Astrocyte (in vitro differentiated cells and primary cell): ENCODE results near the gene HASPIN.

ENCODE experiments used
- CTCF ChIP-seq: IDR thresholded peaks from 2 replicates; pipeline ENCODE4 v1.5.1; 2011; ENCODE audit warnings: low read depth, mild to moderate bottlenecking, inconsistent platforms, low read length, moderate library complexity; ENCODE audit not compliant: insufficient read depth
- EZH2 ChIP-seq: IDR thresholded peaks from 2 replicates; pipeline ENCODE4 v1.6.1; 2012; ENCODE audit warnings: mild to moderate bottlenecking, low read length, inconsistent platforms; ENCODE audit not compliant: insufficient read depth

DNA sequence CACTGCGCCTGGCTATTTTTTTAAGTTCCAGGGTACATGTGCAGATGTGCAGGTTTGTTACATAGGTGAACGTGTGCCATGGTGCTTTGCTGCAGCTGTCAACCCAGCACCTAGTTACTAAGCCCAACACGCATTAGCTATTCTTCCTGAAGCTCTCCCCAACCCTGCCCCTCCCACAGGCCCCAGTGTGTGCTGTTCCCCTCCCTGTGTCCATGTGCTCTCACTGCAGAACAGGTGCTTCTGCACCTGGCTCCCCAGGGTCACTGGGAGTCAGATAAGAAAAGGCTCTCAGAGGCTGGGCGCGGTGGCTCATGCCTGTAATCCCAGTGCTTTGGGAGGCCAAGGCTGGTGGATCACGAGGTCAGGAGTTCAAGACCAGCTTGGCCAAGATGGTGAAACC is 6.2 kb downstream of the HASPIN start:
- TF ChIP-seq CTCF (no peak), EZH2 (no peak)
